ENCODE data around the gene EPS15. TPM values are rescaled to one million over a fixed set of nuclear protein-coding genes. Genes with fewer than 3 reads are reported as not detected.

The EPS15 gene
- total and polyA plus RNA-seq, 9 of the 15 experiments (the other 6 are each of a cell fraction or from before 2014, with no cell fraction given): 23.1 to 69.0 (median 41.7) TPM

- TF ChIP-seq SMAD2 (IDR thresholded peaks at IDR 0.05; ENCODE audit: low read depth, low read length): no peak
- TF ChIP-seq ZNF253 (CRISPR knock-in tag; conservative IDR thresholded peaks at IDR 0.05): no peak
- no peak for TF ChIP-seq NCOA1 (IDR thresholded peaks at IDR 0.05; ENCODE audit: low read depth)
- TF ChIP-seq MGA (IDR thresholded peaks at IDR 0.05): peak; percentile 51
- no peak for TF ChIP-seq ETV5 (CRISPR knock-in tag; IDR thresholded peaks at IDR 0.05; ENCODE audit: low read depth)
- TF ChIP-seq SNAPC5 (CRISPR knock-in tag; IDR thresholded peaks at IDR 0.05): no peak
- TF ChIP-seq ELK1 (CRISPR knock-in tag; IDR thresholded peaks at IDR 0.05): no peak
- no peak for TF ChIP-seq MYC (IDR thresholded peaks at IDR 0.05; ENCODE audit: low read depth, low read length)
- TF ChIP-seq MYC (CRISPR knock-in tag; IDR thresholded peaks at IDR 0.05; ENCODE audit: borderline replicate concordance, low read depth): no peak
- TF ChIP-seq, protein P1, sequence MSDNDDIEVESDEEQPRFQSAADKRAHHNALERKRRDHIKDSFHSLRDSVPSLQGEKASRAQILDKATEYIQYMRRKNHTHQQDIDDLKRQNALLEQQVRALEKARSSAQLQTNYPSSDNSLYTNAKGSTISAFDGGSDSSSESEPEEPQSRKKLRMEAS (CRISPR knock-in tag; IDR thresholded peaks at IDR 0.05): no peak; the same call in 1 of the 2 replicates
- peak; percentile 28 for TF ChIP-seq KDM5B (IDR thresholded peaks at IDR 0.05; ENCODE audit: insufficient replicate concordance, low read depth, low read length)
- TF ChIP-seq XRCC4 (IDR thresholded peaks at IDR 0.05; ENCODE audit: extremely low read depth, insufficient read depth, insufficient read length): no peak
- no peak for TF ChIP-seq PURB (CRISPR knock-in tag; IDR thresholded peaks at IDR 0.05; ENCODE audit: low read depth)
- no peak for TF ChIP-seq TFAM (CRISPR knock-in tag; conservative IDR thresholded peaks at IDR 0.05)
- no peak for TF ChIP-seq HDGF (IDR thresholded peaks at IDR 0.05)
These were observed 192.9 kb downstream of the EPS15 start (continued) for GRCh38 chr1:51325878-51326755.

Measured in K562 (cell line).